NCI-H2227 treated with DMSO at 0.1 percent for 48 hours (cell line): ENCODE results near the gene ZNF714.

ENCODE experiments used
- DNase-seq: peaks from one replicate; lab custom pipeline; 2025; lab: John Stamatoyannopoulos, UW

ZNF714 gene

DNA sequence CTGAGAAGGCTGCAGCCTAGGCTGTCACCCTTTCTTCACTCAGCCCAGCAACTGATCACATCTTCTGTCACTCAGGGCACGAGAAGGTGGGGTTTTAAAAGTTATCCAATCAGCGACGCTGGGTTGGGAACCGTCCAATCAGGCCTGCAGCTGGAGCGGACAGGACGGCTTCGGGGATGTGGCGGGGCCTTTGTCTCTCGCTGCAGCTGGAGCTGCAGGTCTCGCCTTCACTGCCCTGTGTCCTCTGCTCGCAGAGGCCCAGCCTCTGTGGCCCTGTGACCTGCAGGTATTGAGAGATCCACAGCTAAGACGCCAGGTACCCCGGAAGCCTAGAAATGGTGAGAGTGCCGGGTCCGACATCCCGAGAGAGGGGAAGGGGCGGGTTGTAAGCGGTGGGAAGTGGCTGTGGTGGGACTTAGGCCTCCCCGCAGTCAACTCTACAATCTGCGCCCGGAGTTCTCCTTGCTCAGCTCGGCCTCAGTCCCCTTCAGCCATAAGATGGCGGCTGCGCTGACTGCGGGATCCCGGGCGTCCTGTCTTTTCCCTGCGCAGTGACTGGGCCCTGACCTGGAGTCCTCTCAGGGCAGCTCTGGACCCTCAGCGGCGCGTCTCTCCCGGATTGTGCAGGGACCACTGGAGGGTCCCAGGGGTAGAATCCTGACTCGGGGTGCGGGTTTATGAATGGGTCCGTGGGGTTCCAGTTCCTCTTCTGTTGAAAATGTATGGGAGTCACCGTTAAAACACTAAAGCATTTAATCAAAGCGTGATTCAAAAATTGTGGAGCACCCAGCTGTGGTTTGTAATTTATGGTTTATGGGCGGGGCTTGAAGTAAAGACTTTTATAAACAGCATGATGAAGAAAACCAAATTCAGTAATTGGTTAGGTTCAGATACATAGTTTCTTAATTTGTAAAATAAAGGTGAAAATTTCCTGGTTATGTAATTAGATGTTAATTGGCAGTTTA lies at the start of gene ZNF714:
ZNF714 (plus strand) TSS at position 193 of the 965 bp plus-strand sequence. CDS start 16,066 bp downstream, outside the sequence.
- peak; percentile 73 for DNase-seq

DNA sequence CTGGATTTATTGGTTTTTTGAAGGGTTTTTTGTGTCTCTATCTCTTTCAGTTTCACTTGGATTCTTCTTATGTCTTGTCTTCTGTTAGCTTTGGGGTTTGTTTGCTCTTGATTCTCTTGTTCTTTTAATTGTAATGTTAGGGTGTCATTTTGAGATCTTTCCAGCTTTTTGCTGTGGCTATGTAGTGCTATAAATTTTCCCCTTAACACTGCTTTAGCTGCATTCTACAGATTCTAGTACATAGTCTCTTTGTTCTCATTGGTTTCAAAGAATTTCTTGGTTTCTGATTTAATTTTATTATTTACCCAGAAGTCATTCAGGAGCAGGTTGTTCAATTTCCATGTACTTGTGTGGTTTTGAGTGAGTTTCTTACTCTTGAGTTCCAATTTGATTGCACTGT lies 37.0 kb upstream of the ZNF714 start:
- no peak for DNase-seq

DNA sequence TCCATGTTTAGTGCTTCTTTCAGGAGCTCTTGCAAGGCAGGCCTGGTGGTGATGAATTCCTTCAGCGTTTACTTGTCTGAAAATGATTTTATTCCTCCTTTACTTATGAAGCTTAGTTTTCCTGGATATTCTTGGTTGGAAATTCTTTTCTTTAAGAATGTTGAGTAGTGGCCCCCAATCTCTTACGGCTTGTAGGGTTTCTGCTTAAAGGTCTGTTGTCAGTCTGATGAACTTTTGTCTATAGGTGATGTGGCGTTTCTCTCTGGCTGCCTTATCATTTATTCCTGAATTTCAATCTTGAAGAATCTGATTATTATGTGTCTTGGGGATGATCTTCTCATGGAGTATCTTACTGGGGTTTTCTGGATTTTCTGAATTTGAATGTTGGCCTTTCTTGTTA lies 35.5 kb upstream of the ZNF714 start:
- no peak for DNase-seq

DNA sequence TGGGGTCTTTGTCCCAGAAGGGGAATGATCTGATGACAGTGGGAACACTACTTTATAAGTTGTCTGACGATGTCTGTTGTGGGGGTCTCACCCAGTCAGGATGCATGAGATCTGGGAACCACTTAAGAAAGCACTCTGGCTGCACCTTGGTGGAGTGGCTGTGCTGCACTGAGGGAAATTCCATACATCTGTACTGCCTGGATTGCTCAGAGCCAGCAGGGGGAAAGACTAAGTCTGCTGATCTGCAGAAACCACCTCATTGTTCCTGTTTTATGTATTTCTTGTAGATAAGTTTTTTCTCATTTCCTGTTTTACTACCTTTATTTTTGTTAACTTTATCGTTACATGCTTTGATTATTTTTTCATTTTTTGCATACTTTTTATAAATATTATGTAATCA lies 34.3 kb upstream of the ZNF714 start:
- no peak for DNase-seq

DNA sequence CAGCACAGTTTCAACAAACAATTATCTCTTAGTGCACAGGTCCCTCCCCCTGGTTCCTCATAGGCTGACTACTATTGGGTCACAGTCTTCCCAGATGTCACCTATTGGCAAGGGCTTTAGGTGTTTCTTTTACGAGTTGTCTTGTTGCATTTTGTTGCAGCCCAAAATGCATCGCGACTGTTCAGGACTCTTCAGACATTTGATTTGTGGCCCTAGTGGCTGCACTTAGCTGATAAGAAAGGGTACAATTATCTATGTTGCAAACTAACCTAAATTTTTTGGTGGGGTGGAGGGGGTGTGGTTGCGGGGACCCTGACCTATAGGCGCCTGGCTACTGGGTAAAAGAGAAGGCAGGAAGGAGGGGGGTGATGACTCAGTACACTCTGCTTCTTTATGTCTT lies 29.1 kb upstream of the ZNF714 start:
- no peak for DNase-seq

DNA sequence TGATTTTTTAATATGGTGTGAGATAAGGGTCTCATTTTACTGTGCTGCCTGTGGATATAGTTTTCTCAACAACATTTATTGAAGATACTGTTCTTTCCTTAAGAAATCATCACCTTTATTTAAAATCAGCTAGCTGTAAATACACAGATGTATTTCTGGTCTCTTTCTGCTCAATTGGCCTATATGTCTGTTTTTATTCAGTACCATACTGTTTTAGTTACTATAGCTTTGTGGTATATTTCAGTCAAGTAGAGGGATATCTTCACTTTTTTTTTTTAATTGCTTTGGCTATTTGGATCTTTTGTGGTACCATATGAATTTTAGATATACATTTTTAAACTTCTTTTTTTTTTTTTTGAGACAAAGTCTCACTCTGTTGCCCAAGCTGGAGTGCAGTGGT lies 16.7 kb upstream of the ZNF714 start:
- DNase-seq: no peak

DNA sequence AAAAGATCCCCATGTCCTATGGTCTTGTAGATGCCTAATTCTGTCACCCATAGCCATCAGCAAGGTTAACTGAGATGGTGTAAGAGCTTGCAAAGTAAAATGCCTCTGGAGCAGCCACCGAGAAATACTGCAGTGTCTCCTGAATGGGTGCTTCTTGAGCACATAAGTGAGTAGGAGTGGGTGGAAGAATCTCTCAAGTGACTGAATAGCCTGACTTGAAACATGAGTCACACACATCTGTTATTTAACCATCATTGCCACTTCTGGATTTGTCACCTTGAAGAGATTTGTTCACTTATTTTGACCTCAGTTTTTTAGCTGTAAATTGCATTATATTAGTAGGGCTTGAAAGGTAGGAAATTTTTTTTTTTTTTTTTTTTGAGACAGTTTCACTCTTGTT lies 2.3 kb downstream of the ZNF714 start:
- no peak for DNase-seq

DNA sequence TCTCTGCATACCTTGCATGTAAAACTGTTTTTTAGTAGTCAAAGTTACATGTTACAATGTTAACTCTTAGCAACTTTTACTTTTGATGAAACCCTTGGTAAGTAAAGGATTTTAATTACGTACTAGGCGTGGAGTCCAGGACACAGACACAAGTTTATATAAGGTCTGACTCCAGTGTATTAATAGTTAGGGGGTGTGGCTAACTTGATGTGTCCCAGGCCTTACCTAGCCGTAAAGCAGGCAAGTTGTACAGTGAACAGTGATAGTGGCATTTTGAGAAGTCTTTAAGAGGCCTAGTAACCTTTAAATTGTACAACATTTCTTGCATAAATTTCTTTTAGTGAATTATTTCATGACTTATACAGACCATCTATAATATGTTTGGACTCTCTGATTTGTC lies 5.9 kb downstream of the ZNF714 start:
- no peak for DNase-seq

DNA sequence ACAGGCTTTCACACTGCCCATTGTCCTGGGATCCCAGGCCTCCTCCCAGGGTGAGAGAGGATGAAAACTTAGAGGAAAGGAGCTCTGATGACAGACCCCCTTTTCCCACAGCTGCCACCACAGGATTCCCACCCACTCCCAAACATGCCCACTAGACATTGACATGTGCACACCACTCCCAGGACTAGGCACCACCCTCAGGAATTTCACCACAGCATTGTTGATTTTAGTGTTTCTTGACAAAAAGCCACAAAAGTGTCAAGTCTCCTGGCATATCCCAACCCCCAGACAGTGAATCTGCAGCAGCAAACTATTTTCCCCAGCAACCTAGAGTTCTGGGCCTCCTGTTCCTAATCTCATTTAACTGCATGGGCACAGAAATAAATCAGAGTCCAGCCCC lies 10.1 kb downstream of the ZNF714 start:
- no peak for DNase-seq

DNA sequence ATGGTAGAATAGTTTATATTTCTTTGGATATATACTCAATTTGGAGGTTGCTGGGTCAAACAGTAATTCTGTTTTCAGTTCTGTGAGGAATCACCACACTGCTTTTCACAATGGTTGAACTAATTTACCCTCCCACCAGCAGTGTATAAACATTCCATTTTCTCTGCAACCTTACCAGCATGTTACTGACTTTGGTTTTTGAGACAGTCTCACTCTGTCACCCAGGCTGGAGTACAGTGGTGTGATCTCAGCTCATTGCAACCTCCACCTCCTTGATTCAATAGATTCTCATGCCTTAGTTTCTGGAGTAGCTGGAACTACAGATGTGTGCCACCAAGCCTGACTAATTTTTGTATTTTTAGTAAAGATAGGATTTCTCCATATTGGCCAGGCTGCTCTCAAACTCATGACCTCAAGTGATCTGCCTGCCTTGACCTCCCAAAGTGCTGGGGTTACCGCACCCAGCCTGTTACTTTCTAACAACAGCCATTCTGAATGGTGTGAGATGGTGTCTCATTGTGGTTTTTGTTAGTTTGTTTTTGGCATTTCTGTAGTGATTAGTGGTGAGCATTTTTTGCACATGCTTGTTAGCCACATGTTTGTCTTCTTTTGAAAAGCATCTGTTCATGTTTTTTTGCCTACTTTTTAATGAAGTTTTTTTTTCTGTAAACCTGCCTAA lies 12.5 kb downstream of the ZNF714 start:
- DNase-seq: no peak

DNA sequence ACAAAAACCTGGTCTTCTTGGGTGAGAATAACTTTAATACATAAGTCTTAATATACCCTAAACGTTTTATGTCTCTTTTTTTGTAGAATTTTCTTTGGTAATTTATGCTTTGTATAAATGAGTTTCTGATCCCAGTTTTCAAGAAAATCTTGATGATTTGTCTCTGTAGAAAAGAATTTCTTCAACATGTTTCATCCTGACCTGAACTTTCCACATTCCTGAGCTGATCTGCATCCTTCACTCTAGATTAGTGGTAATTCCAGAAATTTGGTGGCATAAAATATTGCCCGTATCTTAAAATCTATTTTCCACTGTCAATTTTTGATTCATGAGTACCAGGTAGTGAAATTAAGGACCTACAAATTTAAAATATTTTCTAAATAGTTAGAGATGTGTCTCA lies 16.3 kb downstream of the ZNF714 start:
- DNase-seq: no peak

DNA sequence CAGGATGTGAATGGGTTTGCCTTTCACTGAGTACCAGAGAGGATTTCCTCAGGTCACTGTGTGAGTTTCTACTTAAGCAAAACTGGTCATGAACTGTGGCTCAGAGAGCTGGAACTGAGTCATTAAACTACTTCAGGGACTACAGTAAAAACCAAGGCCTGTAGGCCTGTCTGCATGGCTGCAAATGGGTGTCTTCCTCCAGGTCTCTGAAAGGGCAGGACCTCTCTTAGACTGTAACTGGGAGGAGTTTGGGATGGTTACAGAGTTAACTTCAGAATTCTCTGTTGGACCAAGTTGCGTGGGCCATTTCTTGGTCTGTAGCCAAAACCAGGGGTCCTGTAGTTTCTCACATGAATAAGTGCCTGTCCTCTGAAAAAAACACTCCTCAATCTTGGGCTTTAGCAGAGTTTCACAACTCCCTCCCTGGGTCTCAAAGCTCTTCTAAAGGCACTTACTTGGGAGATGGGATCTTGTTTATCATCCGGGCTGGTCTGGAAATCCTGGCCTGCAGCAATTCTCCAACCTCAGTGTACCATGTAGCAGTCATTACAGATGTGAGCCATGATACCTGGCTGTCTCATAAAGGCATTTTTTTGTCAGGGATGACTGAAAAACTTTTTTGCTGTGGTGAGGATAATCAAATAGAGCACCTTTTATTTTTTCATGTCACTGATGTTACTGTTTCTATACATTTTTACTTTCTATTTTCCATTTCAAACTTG lies 19.7 kb downstream of the ZNF714 start:
- DNase-seq: no peak

DNA sequence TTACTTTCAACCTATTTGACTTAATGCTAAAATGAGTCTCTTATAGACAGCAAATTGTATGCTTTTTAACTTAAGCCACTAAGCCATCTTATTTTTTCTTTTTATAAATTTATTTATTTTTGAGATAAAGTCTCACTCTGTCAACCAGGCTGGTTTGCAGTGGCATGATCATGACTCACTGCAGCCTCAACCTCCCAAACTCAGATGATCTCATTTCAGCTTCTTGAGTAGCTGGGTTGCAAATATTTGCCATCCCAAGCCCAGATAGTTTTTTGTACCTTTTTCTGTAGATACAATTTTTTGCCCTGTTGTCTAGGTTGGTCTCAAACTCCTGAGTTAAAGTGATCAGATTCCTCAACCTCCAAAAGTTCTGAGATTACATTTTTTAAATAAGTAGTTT lies 27.1 kb downstream of the ZNF714 start:
- no peak for DNase-seq

DNA sequence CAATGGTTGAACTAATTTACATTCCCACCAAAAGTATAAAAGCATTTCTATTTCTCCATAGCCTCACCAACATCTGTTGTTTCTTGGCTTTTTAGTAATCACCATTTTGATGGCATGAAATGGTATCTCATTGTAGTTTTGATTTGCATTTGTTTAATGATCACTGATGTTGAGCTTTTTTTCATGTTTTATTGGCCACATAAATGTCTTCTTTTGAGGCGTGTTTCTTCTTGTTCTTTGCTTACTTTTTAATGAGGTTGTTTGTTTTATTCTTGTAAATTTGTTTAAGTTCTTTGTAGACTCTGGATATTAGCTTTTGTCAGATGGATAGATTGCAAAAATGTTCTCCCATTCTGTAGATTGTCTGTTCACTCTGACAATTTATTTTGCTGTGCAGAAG lies 28.2 kb downstream of the ZNF714 start:
- DNase-seq: no peak

DNA sequence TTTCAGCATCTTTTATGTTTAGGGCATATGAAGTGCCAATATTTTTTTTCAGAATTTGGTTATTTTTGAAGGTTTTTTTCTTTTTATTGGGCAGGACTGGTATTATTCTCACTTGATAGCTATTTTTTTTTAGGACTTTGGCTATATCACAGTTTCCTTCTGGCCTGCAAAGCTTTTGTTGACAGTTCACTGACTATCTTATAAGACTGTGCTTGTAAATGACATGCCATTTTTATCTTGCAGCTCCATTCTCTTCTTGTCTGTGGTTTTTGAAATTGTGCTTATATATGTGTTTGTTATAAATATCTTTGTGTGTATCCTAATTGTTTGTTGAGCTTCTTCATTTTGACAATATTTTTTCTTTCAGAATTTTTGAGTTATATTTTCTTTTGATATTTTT lies 33.4 kb downstream of the ZNF714 start:
- no peak for DNase-seq

DNA sequence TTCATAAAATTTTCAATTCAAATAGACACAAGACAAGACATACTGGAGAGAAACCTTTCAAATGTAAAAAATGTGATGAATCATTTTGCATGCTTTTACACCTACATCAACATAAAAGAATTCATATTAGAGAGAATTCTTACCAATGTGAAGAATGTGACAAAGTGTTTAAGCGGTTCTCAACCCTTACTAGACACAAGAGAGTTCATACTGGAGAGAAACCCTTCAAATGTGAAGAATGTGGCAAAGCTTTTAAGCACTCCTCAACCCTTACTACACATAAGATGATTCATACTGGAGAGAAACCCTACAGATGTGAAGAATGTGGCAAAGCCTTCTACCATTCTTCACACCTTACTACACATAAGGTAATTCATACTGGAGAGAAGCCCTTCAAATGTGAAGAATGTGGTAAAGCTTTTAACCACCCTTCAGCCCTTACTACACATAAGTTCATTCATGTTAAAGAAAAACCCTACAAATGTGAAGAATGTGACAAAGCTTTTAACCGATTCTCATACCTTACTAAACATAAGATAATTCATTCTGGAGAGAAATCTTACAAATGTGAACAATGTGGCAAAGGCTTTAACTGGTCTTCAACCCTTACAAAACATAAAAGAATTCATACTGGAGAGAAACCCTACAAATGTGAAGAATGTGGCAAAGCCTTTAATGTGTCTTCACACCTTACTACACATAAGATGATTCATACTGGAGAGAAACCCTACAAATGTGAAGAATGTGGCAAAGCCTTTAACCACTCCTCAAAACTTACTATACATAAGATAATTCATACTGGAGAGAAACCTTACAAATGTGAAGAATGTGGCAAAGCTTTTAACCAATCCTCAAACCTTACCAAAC lies 35.3 kb downstream of the ZNF714 start:
- no peak for DNase-seq

DNA sequence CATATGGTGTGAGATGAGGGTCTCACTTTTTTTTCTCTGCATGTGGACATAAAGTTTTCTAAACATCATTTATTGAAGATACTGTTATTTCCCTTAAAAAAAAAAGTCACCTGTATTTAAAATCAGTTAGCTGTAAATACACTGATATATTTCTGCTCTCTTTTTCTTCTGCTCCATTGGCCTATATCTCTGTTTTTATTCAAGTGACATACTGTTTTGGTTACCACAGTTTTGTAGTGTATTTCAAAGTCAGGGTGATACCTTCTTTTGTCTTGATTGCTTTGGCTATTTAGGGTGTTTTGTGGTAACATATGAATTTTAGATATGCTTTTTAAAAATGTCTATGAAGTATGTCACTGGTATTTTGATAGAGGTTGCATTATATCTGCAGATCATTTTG lies 44.1 kb downstream of the ZNF714 start:
- no peak for DNase-seq

DNA sequence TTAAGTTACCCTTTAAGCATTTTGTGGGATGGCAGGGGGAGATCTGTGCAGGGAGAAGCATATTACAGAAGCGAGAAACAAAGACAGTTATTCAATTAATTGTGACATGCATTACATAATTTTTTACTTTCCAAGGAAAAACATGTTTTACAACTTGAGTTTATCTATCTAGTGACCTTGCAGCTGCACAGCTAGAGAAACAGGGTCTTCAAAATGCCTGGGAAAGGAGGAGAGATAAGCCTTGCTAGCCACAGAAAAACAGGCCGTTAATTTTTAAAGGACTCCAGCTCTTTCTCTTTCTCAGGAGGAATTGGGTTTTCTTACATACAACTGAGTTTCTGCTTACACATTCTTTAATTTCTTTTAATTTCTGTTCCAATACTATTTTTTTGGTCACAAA lies 45.0 kb downstream of the ZNF714 start:
- no peak for DNase-seq

DNA sequence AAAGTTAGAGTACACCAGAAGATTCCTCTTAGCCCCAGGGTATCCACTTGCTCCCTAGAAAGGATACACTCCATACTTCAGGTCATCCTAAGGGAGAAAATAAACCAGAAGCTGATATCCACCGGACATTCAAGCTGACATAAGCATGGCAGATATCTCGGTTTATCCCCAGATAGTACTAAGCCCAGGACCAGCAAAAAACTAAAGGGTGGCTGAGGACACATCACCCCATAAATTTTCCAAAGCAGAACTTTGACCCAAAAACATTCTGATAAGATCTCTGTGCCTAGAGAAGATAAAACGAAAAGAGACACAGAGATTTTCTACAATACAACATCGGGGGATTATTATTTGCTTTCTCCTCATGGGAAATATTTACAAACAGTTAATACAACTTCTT lies 45.9 kb downstream of the ZNF714 start:
- DNase-seq: no peak

DNA sequence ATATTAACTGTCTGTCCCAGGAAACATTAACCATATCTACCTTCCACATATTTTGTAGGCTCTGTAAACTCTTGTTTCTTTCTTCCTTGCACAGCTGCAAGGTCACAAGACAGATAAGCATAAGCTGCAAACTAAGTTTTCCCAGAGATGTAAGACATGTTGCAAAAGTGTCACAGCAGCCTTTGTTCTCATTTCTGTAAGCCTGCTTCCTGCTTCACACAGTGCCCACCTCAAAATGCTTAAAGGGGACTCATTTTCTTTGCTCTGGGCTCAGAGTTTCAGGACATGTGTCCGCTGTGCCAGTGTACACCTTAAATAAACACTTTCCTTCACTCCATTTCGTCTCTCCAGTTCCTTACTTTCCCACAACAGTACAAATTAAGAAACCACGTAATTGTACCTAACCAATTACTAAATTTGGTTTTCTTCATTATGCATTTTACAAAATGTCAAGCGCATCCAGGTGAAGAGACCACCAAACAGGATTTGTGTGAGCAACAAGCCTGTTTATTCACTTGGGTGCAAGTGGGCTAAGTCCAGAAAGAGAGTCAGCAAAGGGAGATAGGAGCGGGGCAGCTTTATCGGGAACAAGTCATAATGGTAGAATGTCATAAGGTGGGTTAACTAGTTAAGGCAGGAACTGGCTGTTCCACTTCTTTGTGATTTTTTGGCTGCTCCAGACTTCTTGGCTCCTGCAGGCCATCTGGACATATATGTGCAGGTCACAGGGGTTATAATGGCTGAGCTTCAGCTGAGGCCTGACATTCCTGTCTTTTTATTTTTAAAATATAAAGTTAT lies 47.1 kb downstream of the ZNF714 start:
- no peak for DNase-seq
